Lower lobe of right lung (tissue), 2 donors: ENCODE results near the gene SHISA5. TPM values are rescaled to one million over a fixed set of nuclear protein-coding genes. Genes with fewer than 3 reads are reported as not detected.

Source experiments
- ATAC-seq, 2 donors: fragments of 200-7000 bp; cut with Tn5 transposase; one replicate each; pipeline ENCODE4 v1.9.1; 2020 to 2022; ENCODE audit warnings: mild to moderate bottlenecking in 2 of 2, moderate library complexity in 2 of 2
- DNase-seq: peaks from one replicate; pipeline ENCODE4 v3.0.0-alpha.2; 2020
- H3K27ac ChIP-seq: fragments of 200-600 bp; one replicate; pipeline ENCODE4 v1.8.0; 2022
- H3K27me3 ChIP-seq: fragments of 200-600 bp; one replicate; pipeline ENCODE4 v1.8.0; 2022; ENCODE audit warnings: low read depth
- H3K36me3 ChIP-seq: fragments of 200-600 bp; one replicate; pipeline ENCODE4 v1.8.0; 2022; ENCODE audit warnings: mild to moderate bottlenecking
- H3K4me1 ChIP-seq: fragments of 200-600 bp; one replicate; pipeline ENCODE4 v1.8.0; 2022
- H3K4me3 ChIP-seq: fragments of 200-600 bp; one replicate; pipeline ENCODE4 v1.8.0; 2022; ENCODE audit warnings: mild to moderate bottlenecking
- H3K9me3 ChIP-seq: fragments of 200-600 bp; one replicate; pipeline ENCODE4 v1.8.0; 2022
- CTCF ChIP-seq: fragments of 200-600 bp; IDR thresholded peaks from one replicate; pipeline ENCODE4 v1.8.0; 2022; ENCODE audit warnings: antibody characterized with exemption, mild to moderate bottlenecking
- intact Hi-C: fragments of 100-400 bp; cut with DNase I; formaldehyde crosslinking; loops from one replicate; pipeline ENCODE4 v1.11.0; 2022
- total RNA-seq: library from RNA; stranded (reverse); fragmentation: NEBNext Ultra II Directional; extraction: Animal tissue kit (Norgen Biotek cat#: 25700); gene quantifications from one replicate; pipeline ENCODE4 v1.2.1, GENCODE V29; 2021
- donor health status: DM: no; HTN: yes; CAD: no; lungs with severe emphysema.

SHISA5 gene
- total RNA-seq, 1 donor from 2014 or later, result 187 TPM

- intact Hi-C loops, result loop anchor here (10.0 kb wide), 1 partner anchor 86 kb away; the partner anchor contains the start of gene PFKFB4
These were observed 35.6 kb downstream of the SHISA5 start for GRCh38 chr3:48468329-48468731.

GRCh38 chr3:48467473-48468267, 36.3 kb downstream of the SHISA5 start:
- Histone ChIP-seq H3K36me3 (peaks cover 42% of the 10 kb centered on the region), H3K27me3 (no peaks in the 10 kb centered on the region), H3K4me3 (peak overlapping the region; percentile 62), H3K9me3 (no peaks in the 10 kb centered on the region), H3K27ac (peak overlapping the region; percentile 100), H3K4me1 (peaks cover 78% of the 10 kb centered on the region)
- no peak for DNase-seq
- ATAC-seq, result no peak
- intact Hi-C loops, result loop anchor here (10.0 kb wide), 1 partner anchor 87 kb away; the partner anchor contains the start of gene PFKFB4
- TF ChIP-seq CTCF, result no peak

More at GRCh38 chr3:48468329-48468731, 35.6 kb downstream of the SHISA5 start:
- Histone ChIP-seq H3K27me3 (no peaks in the 10 kb centered on the region), H3K4me1 (peaks cover 82% of the 10 kb centered on the region), H3K27ac (peak overlapping the region; percentile 100), H3K4me3 (no peak overlapping the region), H3K36me3 (peaks cover 42% of the 10 kb centered on the region), H3K9me3 (no peaks in the 10 kb centered on the region)
- no peak for DNase-seq
- no peak for ATAC-seq
- no peak for TF ChIP-seq CTCF

- peaks cover 74% of the 10 kb centered on the region for H3K4me1 ChIP-seq
- peak overlapping the region; percentile 100 for H3K27ac ChIP-seq
- H3K4me3 ChIP-seq, result peak overlapping the region; percentile 62
- H3K36me3 ChIP-seq, result peaks cover 42% of the 10 kb centered on the region
- H3K27me3 ChIP-seq, result no peaks in the 10 kb centered on the region
- no peaks in the 10 kb centered on the region for H3K9me3 ChIP-seq
- TF ChIP-seq CTCF, result no peak
- intact Hi-C loops, result loop anchor here (10.0 kb wide), 1 partner anchor 88 kb away; the partner anchor contains the start of gene PFKFB4
- no peak for ATAC-seq
- DNase-seq, result no peak
These were observed 36.9 kb downstream of the SHISA5 start for GRCh38 chr3:48467110-48467454.

- no peak for TF ChIP-seq CTCF
- intact Hi-C loops, result loop anchor here (10.0 kb wide), 1 partner anchor 88 kb away; the partner anchor contains the start of gene PFKFB4
- Histone ChIP-seq H3K9me3 (no peaks in the 10 kb centered on the region), H3K36me3 (peaks cover 43% of the 10 kb centered on the region), H3K4me1 (peaks cover 69% of the 10 kb centered on the region), H3K27ac (peak overlapping the region; percentile 100), H3K27me3 (no peaks in the 10 kb centered on the region), H3K4me3 (peak overlapping the region; percentile 62)
- ATAC-seq (peak; percentile 1 to 23), DNase-seq (peak; percentile 59)
These were observed 37.4 kb downstream of the SHISA5 start for GRCh38 chr3:48466386-48467109.

- Histone ChIP-seq H3K27ac (peak overlapping the region; percentile 100), H3K4me1 (peaks cover 61% of the 10 kb centered on the region), H3K36me3 (peaks cover 50% of the 10 kb centered on the region), H3K27me3 (no peaks in the 10 kb centered on the region), H3K4me3 (peak overlapping the region; percentile 62), H3K9me3 (no peaks in the 10 kb centered on the region)
- DNase-seq (peak; percentile 98), ATAC-seq (peak; percentile 97)
- peak; percentile 78 for TF ChIP-seq CTCF
- intact Hi-C loops, result loop anchor here (10.0 kb wide), 1 partner anchor 89 kb away; the partner anchor contains the start of gene PFKFB4
These were observed 38.2 kb downstream of the SHISA5 start for GRCh38 chr3:48465531-48466378.
